WTC11 (cell line): Measurements from ENCODE around the gene C4orf50. TPM values are rescaled to one million over a fixed set of nuclear protein-coding genes. Genes with fewer than 3 reads are reported as not detected.

Experiments
- ATAC-seq: fragments of 200-7000 bp; cut with Tn5 transposase; 2 replicates; pipeline ENCODE4 v1.10.0; 2021; ENCODE audit warnings: mild to moderate bottlenecking, moderate library complexity
- CTCF ChIA-PET: fragments of 300-600 bp; sonication (Branson Sonifier 250); formaldehyde crosslinking; loops from one replicate; lab custom pipeline; 2021; ENCODE audit warnings: antibody characterized with exemption; lab: Charles Lee
- POLR2A ChIA-PET: fragments of 350-600 bp; sonication (Branson Sonifier 250); formaldehyde crosslinking; loops from one replicate; lab custom pipeline; 2021; ENCODE audit warnings: antibody characterized with exemption; lab: Charles Lee
- DNase-seq: peaks from one replicate; pipeline ENCODE4 v3.0.0; 2021; ENCODE audit warnings: low spot score
- H3K27ac Mint-ChIP-seq: 2 replicates; pipeline ENCODE4 v1.8.0; 2021; ENCODE audit warnings: mixed read lengths
- H3K27me3 Mint-ChIP-seq: 2 replicates; pipeline ENCODE4 v1.8.0; 2021; ENCODE audit warnings: low read depth, mild to moderate bottlenecking, moderate library complexity, mixed read lengths
- H3K36me3 Mint-ChIP-seq: 2 replicates; pipeline ENCODE4 v1.8.0; 2021; ENCODE audit warnings: mixed read lengths
- H3K4me1 Mint-ChIP-seq: 2 replicates; pipeline ENCODE4 v1.8.0; 2022; ENCODE audit warnings: mixed read lengths
- H3K4me3 Mint-ChIP-seq: 2 replicates; pipeline ENCODE4 v1.8.0; 2021; ENCODE audit warnings: mild to moderate bottlenecking, moderate library complexity, mixed read lengths
- H3K9me3 Mint-ChIP-seq: 2 replicates; pipeline ENCODE4 v1.8.0; 2021; ENCODE audit warnings: mixed read lengths
- ATF1 ChIP-seq: sonication (generic); formaldehyde crosslinking; IDR thresholded peaks from 2 replicates; pipeline ENCODE4 v1.8.1; 2023; ENCODE audit warnings: mild to moderate bottlenecking, moderate library complexity, missing genetic modification reagents
- ATF6 ChIP-seq: sonication (generic); formaldehyde crosslinking; IDR thresholded peaks from 2 replicates; pipeline ENCODE4 v1.8.1; 2023; ENCODE audit warnings: mild to moderate bottlenecking, missing genetic modification reagents
- CBFB ChIP-seq: sonication (generic); formaldehyde crosslinking; IDR thresholded peaks from 2 replicates; pipeline ENCODE4 v1.8.1; 2022; ENCODE audit warnings: mild to moderate bottlenecking, low read depth, missing genetic modification reagents
- CDX4 ChIP-seq: fragments of 250-450 bp; sonication (Bioruptor Pico); IDR thresholded peaks from 2 replicates; pipeline ENCODE4 v1.9.0; 2021; ENCODE audit warnings: moderate library complexity, mild to moderate bottlenecking, inconsistent platforms, borderline replicate concordance
- CREB1 ChIP-seq: sonication (generic); formaldehyde crosslinking; IDR thresholded peaks from 2 replicates; pipeline ENCODE4 v1.8.0; 2023; ENCODE audit warnings: mild to moderate bottlenecking, missing genetic modification reagents
- CTCF ChIP-seq: fragments of 200-600 bp; IDR thresholded peaks from 2 replicates; pipeline ENCODE4 v1.8.0; 2022; ENCODE audit warnings: antibody characterized with exemption
- E2F5 ChIP-seq: sonication (generic); formaldehyde crosslinking; IDR thresholded peaks from 2 replicates; pipeline ENCODE4 v1.8.1; 2022; ENCODE audit warnings: mild to moderate bottlenecking, moderate library complexity, missing genetic modification reagents
- JAZF1 ChIP-seq: fragments of 250-450 bp; sonication (Bioruptor Pico); IDR thresholded peaks from 2 replicates; pipeline ENCODE4 v1.9.0; 2021; ENCODE audit warnings: moderate library complexity, mild to moderate bottlenecking, inconsistent platforms
- KAT7 ChIP-seq: sonication (generic); formaldehyde crosslinking; IDR thresholded peaks from 2 replicates; pipeline ENCODE4 v1.8.1; 2023; ENCODE audit warnings: missing genetic modification reagents, mild to moderate bottlenecking, borderline replicate concordance
- NFE2L1 ChIP-seq: sonication (generic); formaldehyde crosslinking; IDR thresholded peaks from 2 replicates; pipeline ENCODE4 v1.8.1; 2023; ENCODE audit warnings: missing genetic modification reagents
- RORB ChIP-seq: fragments of 250-450 bp; sonication (Bioruptor Pico); IDR thresholded peaks from 2 replicates; pipeline ENCODE4 v1.9.0; 2021; ENCODE audit warnings: mild to moderate bottlenecking
- SOX15 ChIP-seq: fragments of 250-450 bp; sonication (Bioruptor Pico); IDR thresholded peaks from 2 replicates; pipeline ENCODE4 v1.9.0; 2021; ENCODE audit warnings: mild to moderate bottlenecking
- ZMAT4 ChIP-seq: fragments of 250-450 bp; sonication (Bioruptor Pico); IDR thresholded peaks from 2 replicates; pipeline ENCODE4 v1.9.0; 2021; ENCODE audit warnings: mild to moderate bottlenecking
- total RNA-seq: library from RNA; stranded (reverse); gene quantifications from 3 replicates; pipeline ENCODE4 v1.2.3, GENCODE V29; 2021
- TF ChIP-seq, protein P1 (sequence below): fragments of 250-450 bp; sonication (Bioruptor Pico); IDR thresholded peaks from 2 replicates; pipeline ENCODE4 v2.1.2; 2022; ENCODE audit warnings: mild to moderate bottlenecking, moderate library complexity
- TF ChIP-seq, protein P2 (sequence below): sonication (generic); formaldehyde crosslinking; IDR thresholded peaks from 2 replicates; pipeline ENCODE4 v1.8.0; 2022; ENCODE audit warnings: mild to moderate bottlenecking, missing genetic modification reagents

The C4orf50 gene
- total RNA-seq, 1 experiment from 2014 or later, result 0.17 TPM

- ChIA-PET CTCF (interaction anchor here (2.1 kb wide), 1 partner anchor 68 kb away, joined by 6 read pairs; no protein-coding TSS in a partner anchor), POLR2A (no interaction called here)
- ATAC-seq (no peak), DNase-seq (no peak)
- peaks cover 91% of the 10 kb centered on the region for H3K27me3 Mint-ChIP-seq
- peaks cover 12% of the 10 kb centered on the region for H3K9me3 Mint-ChIP-seq
- no peak overlapping the region for H3K27ac Mint-ChIP-seq
- no peak overlapping the region for H3K4me3 Mint-ChIP-seq
- peaks cover 36% of the 10 kb centered on the region for H3K4me1 Mint-ChIP-seq
- TF ChIP-seq, protein P1, sequence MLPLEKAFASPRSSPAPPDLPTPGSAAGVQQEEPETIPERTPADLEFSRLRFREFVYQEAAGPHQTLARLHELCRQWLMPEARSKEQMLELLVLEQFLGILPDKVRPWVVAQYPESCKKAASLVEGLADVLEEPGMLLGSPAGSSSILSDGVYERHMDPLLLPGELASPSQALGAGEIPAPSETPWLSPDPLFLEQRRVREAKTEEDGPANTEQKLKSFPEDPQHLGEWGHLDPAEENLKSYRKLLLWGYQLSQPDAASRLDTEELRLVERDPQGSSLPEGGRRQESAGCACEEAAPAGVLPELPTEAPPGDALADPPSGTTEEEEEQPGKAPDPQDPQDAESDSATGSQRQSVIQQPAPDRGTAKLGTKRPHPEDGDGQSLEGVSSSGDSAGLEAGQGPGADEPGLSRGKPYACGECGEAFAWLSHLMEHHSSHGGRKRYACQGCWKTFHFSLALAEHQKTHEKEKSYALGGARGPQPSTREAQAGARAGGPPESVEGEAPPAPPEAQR, result no peak
- TF ChIP-seq, protein P2, sequence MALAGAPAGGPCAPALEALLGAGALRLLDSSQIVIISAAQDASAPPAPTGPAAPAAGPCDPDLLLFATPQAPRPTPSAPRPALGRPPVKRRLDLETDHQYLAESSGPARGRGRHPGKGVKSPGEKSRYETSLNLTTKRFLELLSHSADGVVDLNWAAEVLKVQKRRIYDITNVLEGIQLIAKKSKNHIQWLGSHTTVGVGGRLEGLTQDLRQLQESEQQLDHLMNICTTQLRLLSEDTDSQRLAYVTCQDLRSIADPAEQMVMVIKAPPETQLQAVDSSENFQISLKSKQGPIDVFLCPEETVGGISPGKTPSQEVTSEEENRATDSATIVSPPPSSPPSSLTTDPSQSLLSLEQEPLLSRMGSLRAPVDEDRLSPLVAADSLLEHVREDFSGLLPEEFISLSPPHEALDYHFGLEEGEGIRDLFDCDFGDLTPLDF (CRISPR knock-in tag), result no peak
- TF ChIP-seq JAZF1 (no peak), CREB1 (CRISPR knock-in tag) (no peak), ATF1 (CRISPR knock-in tag) (no peak), E2F5 (no peak), CTCF (no peak), CDX4 (no peak), ZMAT4 (CRISPR knock-in tag) (no peak), KAT7 (CRISPR knock-in tag) (no peak), SOX15 (CRISPR knock-in tag) (no peak), CBFB (no peak), NFE2L1 (CRISPR knock-in tag) (no peak), ATF6 (CRISPR knock-in tag) (no peak)
- H3K36me3 Mint-ChIP-seq, result peaks cover 8% of the 10 kb centered on the region
Observed at GRCh38 chr4:5895287-5895686, 122.9 kb downstream of the C4orf50 start.

DNA sequence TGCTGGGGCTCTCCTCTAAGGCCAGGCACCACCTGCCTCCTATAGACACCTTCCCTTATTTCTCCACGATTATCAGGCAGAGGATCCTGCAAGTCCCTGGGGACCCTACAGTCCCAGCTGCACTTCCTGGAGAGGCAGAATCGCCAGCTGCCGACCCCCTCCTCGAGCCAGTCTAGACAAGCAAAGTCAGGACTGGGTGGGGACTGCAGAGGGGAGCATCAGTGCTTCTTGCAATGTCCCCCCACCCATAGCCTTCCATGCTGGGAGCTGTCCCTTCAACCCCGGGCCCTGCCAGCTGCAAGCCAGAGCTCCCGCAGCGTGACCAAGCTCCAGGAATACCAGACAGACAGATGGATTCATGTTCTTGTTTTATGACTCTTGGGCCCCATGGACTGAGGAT lies 124.0 kb downstream of the C4orf50 start:
- Mint-ChIP-seq H3K36me3 (peaks cover 8% of the 10 kb centered on the region), H3K27ac (no peak overlapping the region), H3K4me3 (no peak overlapping the region), H3K9me3 (peaks cover 12% of the 10 kb centered on the region), H3K27me3 (peaks cover 91% of the 10 kb centered on the region), H3K4me1 (peaks cover 40% of the 10 kb centered on the region)
- POLR2A ChIA-PET, result interaction anchor here (0.9 kb wide), 1 partner anchor 86 kb away, joined by 3 read pairs; no protein-coding TSS in a partner anchor
- ATAC-seq (no peak), DNase-seq (no peak)
- TF ChIP-seq RORB (CRISPR knock-in tag), result no peak
- CTCF ChIA-PET, result interaction anchor here (1.0 to 2.1 kb wide), 7 partner anchors 11 to 104 kb away, joined by 3 to 8 read pairs (median 6); no protein-coding TSS in a partner anchor
